Suppressor macrophage treated with lipopolysaccharide for 1 hour (primary cell): ENCODE data around the gene IGLL1.
"Not testable (repeated sequence)": the region's sequence is repeated elsewhere in the genome, so short reads cannot be mapped to it uniquely, and the experiment has no call there.

Experiments used
- DNase-seq, 3 donors: peaks; one replicate each; pipeline ENCODE4 v3.0.0-alpha.2; 2020 to 2022

Gene IGLL1

GRCh38 chr22:23562186-23562585 is 17.9 kb downstream of the IGLL1 start:
- DNase-seq, result no peak

DNA sequence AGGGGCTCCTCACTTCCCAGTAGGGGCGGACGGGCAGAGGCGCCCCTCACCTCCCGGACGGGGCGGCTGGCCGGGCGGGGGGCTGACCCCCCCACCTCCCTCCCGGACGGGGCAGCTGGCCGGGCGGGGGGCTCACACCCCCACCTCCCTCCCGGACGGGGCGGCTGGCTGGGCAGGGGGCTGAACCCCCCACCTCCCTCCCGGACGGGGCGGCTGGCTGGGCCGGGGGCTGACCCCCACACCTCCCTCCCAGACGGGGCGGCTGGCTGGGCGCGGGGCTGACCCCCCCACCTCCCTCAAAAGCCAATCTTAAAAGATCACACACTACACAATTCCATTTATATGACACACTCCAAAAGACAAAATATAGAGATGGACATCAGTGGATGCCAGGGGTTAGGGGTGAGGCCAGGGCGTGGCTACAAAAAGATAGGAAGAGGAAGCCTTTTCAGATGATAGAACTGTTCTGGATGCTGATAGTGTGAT is 19.0 kb downstream of the IGLL1 start:
- DNase-seq, result not testable (repeated sequence)

DNA sequence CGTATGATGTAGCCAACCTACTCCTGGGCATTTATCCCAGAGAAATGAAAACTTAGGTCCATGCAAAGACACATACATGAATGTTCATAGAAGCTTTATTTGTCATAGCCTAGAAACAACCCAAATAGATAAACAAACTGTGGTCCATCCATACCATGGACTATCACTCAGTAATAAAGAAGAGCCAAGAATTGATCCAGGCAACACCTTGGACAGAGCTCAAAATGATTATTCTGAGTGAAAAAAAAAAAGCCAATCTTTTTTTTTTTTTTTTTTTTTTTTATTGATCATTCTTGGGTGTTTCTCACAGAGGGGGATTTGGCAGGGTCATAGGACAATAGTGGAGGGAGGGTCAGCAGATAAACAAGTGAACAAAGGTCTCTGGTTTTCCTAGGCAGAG is 19.9 kb downstream of the IGLL1 start:
- not testable (repeated sequence) for DNase-seq

DNA sequence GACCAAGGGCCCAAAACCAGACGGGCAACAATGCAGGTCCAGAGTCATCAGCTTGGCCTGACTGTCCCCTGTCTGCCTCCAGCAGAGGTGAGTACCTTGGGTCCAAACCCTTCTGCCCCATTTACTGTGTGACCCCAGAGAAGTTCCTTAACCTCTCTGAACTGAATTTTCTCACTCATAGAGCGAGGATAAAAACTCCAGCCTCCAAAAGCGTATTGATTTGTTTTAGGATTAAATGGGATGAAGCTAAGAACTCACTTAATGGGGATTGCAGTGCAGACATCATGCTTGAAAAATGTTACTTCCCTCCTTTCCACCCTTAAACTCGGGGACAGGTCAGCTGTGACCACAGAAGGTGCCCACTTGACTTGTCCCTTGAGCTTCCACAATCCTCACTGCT is 22.6 kb downstream of the IGLL1 start:
- DNase-seq, result no peak

GRCh38 chr22:23557036-23557435 is 23.1 kb downstream of the IGLL1 start:
- DNase-seq, result no peak

GRCh38 chr22:23556026-23556620 is 24.0 kb downstream of the IGLL1 start:
- no peak for DNase-seq

- DNase-seq, result no peak
These were observed 25.0 kb downstream of the IGLL1 start for GRCh38 chr22:23555118-23555517.

DNA sequence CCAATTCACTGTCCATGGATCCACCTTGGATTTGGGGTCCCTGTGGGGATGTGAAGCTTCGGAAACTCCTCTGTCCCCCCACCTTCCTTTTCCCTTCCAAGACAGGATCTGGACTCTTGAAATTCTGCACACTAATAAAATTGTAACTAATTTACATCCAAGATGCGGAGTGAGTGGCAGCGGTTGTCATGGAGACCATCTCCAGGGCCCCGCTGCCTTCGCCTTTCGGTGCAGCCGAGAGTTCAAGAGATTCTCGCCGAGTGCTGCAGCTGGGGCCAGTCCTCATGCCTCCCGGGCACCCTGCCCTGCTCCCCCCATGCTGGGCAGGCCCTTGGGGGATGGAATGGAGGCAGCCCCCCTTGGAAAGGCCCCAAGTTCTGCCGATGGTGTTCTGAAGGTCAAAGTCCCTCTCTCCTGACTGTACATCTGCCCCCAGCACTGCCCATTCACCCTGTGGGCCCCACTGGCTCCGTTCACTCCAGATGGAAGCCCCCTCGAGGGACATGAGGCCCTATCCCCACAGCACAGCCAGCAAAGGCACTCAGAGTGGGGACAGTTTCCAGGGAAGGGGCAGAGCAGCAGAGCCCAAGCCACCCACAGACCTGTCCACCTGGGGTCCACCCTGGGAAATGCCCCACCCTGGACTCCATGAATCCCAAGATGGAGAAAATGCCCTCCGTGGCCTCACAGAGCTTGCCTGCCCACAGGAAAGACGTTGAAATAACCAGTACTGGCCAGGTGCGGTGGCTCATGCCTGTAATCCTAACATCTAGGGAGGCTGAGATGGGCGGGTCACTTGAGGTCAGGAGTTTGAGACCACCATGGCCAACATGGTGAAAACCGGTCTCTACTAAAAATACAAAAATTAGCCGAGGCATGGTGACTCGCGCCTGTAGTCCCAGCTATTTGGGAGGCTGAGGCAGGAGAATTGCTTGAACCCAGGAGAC is 25.9 kb downstream of the IGLL1 start:
- DNase-seq, result no peak

- DNase-seq, result no peak
These were observed 26.7 kb downstream of the IGLL1 start for GRCh38 chr22:23553438-23553837.

DNA sequence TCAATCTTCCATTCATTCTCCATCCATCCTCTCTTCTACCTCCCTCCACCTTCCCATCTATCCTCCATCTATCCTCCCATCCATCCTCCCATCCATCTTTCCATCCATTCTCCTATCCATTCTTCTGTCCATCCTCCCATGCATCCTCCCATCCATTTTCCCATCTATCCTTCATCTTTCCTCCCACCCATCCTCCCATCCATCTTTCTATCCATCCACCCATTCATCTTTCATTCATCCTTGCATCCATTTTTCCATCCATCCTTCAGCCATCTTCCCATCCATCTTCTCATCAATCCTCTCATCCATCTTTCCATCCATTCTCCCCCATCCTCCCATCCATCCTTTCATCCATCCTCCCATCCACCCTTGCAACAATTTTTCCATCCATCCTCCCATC is 27.5 kb downstream of the IGLL1 start:
- DNase-seq, result no peak

DNA sequence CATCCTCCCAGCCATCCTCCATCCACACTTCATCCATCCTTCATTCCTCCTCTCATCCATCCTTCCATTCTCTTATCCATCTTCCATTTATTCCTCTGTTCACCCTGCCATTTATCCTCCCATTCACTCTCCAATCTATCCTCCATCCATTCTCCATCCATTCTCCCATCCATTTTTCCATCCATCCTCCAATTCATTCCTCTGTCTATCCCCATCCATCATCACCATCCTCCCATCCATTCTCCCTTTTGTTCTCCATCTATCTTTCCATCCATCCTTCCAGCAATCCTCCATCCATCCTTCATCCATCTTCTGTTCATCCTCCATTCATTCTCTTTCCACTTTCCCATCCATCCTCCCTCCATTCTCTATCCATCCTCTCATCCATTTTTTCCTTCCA is 28.7 kb downstream of the IGLL1 start:
- no peak for DNase-seq

DNA sequence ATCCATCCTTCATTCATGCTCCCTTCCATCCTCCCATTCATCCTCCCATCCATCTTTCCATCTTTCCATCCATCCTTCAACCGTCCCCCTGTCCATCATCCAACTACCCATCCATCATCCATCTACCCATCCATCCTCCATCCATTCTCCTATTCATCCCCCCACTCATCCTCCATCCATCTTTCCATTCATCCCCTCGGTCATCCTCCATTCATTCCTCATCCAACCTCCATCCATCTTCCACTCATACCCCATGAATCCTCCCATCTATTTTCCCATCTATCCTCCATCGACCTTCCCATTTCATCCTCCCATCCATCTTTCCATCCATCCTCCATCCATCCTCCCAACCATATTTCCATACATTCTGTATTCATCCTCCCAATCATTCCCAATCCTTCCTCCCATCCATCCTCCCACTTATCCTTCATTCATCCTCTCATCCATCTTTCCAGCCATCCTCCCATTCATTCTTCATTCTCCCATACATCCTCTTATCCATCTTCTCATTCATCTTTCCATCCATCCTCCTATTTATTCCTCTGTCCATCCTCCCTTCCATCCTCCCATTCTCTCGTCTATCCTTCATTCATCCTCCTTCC is 29.9 kb downstream of the IGLL1 start:
- no peak for DNase-seq

- DNase-seq, result no peak
These were observed 30.9 kb downstream of the IGLL1 start for GRCh38 chr22:23549198-23549595.

GRCh38 chr22:23548501-23549197 is 31.4 kb downstream of the IGLL1 start:
- DNase-seq, result no peak

- DNase-seq, result no peak
These were observed 32.1 kb downstream of the IGLL1 start for GRCh38 chr22:23547818-23548500.

- DNase-seq, result not testable (repeated sequence)
These were observed 32.7 kb downstream of the IGLL1 start for GRCh38 chr22:23547382-23547781.

GRCh38 chr22:23544852-23545251 is 35.2 kb downstream of the IGLL1 start:
- no peak for DNase-seq

GRCh38 chr22:23543506-23544000 is 36.5 kb downstream of the IGLL1 start:
- not testable (repeated sequence) for DNase-seq

- DNase-seq, result no peak
These were observed 37.2 kb downstream of the IGLL1 start for GRCh38 chr22:23542933-23543332.

DNA sequence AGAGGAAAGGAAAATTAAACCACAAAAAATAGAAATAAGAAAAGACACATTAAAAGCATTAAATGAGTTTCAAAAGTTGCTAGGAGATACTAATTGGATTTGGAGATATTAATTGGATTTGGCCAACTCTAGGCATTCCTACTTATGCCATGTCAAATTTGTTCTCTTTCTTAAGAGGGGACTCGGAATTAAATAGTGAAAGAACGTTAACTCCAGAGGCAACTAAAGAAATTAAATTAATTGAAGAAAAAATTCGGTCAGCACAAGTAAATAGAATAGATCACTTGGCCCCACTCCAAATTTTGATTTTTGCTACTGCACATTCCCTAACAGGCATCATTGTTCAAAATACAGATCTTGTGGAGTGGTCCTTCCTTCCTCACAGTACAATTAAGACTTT is 37.7 kb downstream of the IGLL1 start:
- not testable (repeated sequence) for DNase-seq

DNA sequence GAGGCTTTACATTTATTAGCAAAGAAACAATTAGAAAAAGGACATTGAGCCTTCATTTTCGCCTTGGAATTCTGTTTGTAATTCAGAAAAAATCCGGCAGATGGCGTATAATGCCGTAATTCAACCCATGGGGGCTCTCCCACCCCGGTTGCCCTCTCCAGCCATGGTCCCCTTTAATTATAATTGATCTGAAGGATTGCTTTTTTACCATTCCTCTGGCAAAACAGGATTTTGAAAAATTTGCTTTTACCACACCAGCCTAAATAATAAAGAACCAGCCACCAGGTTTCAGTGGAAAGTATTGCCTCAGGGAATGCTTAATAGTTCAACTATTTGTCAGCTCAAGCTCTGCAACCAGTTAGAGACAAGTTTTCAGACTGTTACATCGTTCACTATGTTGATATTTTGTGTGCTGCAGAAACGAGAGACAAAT is 38.2 kb downstream of the IGLL1 start:
- peak; percentile 30 to 48 (median 47) for DNase-seq

DNA sequence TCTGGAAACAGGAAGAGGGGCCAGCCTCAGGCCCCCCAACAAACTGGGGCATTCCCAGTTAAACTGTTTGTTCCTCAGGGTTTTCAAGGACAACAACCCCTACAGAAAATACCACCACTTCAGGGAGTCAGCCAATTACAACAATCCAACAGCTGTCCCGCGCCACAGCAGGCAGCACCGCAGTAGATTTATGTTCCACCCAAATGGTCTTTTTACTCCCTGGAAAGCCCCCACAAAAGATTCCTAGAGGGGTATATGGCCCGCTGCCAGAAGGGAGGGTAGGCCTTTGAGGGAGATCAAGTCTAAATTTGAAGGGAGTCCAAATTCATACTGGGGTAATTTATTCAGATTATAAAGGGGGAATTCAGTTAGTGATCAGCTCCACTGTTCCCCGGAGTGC is 39.3 kb downstream of the IGLL1 start:
- DNase-seq, result not testable (repeated sequence)
